GM18861 (cell line): ENCODE data around the gene KRT38.
"Not testable (repeated sequence)": the region's sequence is repeated elsewhere in the genome, so short reads cannot be mapped to it uniquely, and the experiment has no call there.

Experiments
- ATAC-seq: cut with Tn5 transposase; IDR thresholded peaks from one replicate; pipeline ENCODE4 v1.9.1; 2021; ENCODE audit not compliant: unreplicated experiment

KRT38 gene

DNA sequence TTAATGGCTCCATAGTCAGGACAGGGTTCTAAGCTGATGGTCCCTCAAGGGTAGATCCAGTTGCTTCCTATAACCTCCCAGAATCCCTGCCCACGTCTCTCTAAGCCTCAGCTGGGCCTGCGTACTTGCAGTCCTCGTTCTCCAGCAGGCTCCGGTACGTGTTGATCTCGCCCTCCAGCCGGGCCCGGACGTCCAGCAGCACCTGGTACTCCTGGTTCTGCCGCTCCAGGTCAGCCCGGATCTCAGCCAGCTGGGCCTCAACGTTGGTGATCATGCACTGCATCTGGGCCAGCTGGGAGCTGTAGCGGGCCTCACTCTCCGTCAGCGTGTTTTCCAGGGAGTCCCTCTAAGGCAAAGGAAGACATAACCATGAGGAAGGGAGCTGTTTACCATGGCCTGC, 21.9 kb upstream of the KRT38 start:
- no peak for ATAC-seq

DNA sequence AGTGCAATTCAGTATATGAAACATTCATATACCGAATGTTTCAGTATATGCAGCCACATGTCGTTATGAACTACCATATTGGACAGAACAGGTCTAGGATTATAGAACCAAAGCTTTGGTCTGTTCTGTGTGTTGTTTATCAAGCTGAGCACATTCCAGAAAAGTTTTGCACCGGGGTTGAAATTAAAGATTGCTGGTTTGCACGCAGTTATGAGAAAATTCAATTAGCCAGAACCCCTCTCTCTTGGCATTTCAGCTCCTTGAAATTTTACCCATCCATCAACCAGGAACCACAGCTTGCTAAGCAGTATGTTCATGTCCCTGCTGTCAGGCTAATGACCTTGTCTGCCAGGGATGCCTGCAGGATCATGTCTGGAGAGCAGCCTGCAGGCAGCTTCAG, 16.9 kb upstream of the KRT38 start:
- ATAC-seq = no peak

DNA sequence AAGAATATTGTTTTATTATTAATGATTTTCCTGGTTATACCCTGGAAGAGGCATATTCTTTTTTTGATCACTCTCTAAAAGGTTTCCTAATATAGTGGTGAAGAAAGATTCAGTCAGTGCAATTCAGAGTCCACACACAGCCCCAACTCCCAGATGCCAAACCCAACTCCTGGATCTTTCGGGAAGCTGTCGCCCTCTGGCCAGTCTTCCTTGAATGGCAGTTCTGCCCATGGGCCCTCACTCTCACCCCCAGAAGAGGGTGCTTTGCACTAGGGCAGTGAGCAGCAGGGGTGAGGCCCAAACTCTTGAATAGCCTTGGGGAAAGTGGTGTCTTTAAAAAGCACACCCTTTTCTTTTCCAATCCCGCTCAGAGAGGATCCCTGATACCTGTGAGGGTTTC, 15.4 kb upstream of the KRT38 start:
- ATAC-seq = no peak

DNA sequence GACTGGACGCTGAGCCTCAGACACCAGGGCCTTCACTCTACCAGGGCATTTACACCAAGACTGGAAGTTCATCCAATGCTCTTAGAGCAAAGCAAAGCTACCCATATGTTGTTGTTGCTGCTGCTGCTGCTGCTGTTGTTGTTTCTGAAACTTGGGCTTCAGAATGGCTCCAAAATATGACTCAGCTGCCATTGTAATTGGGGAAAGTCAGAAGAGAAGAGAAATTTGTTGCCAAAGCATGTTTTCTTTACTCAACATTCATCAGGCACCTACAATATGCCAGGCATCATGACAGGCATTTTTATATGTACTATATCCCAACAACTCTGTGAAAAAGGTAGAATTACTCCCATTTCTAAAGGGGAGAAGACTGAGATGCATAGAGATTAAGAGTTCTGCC, 14.5 kb upstream of the KRT38 start:
- no peak for ATAC-seq

DNA sequence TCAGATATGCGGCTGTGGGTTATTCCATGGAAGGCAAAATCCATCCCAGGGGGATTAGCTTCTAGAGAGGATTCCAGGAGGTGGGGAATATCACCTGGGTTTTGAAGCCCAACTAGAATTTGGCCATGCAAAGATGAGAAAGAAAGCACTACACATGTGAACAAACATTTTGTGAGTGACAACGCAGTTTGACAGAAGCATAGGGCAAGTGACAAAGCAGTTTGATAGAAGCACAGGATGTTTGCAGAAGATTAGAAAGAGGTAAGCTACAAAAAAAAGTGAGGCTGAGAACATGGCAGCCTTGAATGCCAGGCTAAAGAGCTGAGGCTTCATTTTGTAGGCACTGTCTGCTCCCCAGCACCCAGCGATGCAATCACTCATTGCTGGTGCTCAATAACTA, 12.3 kb upstream of the KRT38 start:
- ATAC-seq = no peak

DNA sequence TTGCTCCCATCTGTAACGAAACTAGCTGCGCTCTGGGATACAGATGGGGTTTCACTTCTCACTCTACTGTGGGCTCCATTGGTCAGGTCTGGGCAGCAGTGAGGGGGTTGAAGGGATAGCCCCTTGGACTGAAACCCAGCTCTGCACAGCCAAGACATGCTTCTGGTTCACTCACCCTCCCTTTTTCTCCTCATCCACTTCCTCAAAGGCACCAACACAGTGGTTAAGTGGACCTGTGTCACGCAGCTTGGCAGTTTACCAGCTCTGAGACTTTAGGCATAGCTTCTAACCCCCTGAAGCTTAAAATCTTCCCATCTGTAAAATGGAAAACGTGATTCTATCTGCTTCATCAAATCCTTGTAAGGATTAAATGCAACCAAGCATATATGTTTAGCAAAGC, 11.5 kb upstream of the KRT38 start:
- ATAC-seq = no peak

DNA sequence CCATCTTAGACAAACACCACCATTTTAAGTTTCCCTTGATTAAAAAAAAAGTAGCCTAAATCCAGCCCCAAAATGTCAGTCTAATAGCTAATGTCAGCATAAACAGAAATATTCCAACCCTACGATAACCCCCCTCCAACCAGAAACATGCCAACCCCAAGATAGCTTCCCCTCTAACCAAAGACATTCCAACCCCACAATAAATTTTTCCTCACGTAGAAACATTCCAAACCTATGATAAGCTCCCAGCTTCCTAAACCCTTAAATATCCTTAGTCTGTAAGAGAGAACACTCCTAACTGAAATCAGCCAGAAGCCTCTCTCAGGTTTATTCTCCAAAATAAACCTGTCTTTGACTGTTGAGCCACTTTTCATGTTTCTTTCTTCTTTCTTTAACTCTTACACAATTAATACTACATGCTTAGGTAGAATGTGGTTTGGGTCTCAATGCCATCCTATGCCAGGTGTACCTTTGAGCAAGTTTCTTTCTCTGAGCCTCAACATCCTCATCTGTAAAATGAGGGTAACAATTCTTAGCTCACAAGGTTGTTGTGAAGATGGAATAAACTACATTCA, 10.5 kb upstream of the KRT38 start:
- ATAC-seq = no peak

DNA sequence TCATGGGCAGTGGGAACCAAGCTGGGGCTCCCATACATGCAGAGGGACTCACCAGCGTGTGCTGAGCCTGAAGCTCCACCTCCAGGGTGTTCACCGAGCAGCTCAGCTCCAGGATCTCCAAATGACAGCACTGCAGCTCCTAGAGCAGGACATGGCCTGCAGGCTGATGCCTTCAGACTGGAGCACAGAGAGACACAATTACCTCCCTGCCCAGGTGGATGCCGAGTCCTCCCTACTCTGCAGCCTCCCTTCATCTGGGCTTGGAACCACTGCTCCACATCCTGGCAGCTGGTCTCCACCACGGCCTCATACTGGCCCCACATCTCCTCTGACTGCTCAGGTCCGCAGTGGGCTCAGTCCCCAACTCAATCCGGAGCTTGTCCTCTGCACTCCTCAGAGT, 8.2 kb upstream of the KRT38 start:
- ATAC-seq = no peak

DNA sequence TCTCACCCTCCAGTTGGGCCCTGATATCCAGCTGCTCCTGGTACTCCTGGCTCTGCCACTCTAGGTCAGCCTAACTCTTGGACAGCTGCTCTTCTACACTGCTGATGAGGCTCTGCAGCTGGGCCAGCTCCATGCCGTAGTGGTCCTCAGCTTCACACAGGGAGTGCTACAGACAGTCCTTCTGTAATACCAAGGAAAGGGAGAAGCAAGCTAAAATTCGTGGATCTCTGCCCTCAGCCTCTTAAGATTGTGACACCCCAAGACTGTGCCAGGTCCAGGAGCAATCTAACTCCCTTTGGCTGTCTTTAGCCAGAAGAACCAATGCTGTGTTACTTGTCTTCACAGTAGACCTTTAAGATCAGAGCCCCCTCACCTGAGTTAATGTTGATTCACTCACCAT, 7.7 kb upstream of the KRT38 start:
- ATAC-seq = no peak

DNA sequence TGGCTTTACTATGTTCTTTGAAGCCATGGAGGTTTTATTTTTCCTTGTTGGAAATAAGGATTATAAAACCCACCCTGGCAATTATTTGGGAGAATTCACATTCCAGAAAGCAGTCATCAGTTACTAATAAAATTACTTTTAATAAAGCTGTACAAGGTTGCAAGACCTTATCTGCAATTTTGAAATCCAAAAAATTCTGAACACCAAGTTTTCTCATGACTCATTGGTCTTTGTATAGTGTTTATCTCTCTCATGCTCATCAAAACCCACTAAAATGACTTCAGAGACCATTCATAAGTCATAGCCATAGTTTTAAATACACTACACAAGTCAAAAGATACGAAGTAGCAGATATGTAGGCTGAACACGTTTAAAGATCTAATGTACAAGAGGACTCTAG, 6.0 kb upstream of the KRT38 start:
- no peak for ATAC-seq

DNA sequence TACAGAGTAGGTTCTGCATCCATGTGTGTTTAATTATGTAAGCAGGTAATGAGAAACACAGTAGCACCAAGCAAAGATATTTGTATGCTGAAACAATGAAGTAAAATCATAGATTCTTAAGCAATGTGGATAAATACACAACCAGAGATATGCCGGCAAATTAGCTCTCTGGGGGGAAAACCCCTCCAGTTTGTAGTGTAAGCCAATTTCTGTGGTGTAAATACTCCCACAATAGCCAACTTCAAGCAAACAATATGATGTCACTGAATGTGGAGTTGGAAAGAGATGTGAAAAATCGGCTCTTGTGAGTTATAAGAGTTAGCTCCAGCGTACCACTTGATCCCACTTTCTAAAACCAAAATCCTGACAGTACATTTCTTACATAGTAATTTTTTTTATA, 3.9 kb upstream of the KRT38 start:
- ATAC-seq = no peak

DNA sequence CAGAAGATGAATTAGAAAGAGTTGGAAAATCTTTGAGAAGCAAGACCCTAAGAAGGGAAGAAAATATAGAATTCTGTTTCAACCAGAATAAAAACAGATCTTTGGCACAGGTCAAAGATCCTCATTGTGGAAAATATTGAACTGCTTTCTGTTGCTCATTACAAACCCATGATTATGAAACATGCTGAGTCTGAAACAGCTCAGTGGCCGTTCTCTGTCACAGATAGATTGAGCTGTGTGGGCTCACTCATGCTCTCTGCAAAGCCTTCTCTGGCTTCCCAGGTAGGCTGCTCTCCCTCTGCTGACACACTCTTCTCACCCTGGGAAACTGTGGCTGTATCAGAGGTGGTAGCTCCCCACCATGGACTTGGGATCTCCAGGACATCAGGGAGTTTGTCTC, 3.4 kb upstream of the KRT38 start:
- no peak for ATAC-seq

DNA sequence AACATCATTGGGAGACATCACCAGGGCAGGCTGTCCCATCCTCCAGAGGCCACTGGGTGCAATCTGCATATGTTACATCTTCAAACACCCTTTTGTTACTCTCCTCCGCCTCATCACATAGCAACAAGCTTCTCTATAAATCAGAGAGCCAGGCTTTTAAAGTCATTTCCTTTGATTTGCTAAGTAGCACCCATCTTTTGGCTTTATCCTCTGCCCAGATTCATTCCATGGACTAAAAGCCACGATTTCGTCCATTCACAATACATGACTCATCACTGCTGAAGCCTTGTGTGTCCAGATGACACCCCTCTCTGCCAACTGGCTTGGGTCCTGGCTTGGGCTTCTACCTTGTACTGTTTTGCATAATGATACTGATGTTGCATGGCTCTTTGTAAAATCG, 2.0 kb upstream of the KRT38 start:
- ATAC-seq = no peak

DNA sequence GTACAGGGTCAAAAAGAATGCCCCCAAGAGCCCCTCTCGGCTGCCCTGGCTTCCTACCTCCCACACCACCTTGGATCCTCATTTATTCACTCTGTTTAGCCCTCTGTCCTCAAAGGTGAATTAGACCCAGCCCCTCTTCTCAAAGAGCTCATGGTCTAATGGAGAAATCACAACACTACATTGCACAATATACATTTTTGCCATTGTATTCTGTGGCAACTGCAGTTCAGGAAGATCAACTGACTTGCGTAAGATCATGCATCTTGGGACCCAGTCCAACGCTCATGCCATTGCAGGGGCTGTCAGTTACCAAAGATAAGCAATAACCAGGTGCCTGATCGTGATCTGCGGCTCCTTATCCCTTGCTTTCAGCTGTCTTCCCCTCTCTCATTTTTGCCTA, 1.4 kb downstream of the KRT38 start:
- no peak for ATAC-seq

DNA sequence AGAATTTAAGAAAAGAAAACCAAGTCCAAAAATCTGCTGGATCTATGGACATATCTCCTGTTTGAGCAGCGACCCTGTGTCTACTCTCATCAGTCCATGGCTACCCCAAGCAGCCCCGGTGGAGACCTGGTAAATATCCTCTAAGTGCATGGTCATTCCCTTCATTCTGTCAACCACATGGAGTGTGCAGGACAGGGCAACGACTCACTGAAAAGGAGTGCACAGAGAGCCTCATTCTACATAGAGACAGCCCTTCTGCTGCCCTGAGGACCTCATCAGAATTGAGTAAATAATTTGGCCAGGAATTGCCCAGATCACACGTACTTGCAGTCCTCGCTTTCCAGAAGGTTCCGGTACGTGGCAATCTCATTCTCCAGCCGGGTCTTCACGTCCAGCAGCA, 3.0 kb downstream of the KRT38 start:
- ATAC-seq = no peak

DNA sequence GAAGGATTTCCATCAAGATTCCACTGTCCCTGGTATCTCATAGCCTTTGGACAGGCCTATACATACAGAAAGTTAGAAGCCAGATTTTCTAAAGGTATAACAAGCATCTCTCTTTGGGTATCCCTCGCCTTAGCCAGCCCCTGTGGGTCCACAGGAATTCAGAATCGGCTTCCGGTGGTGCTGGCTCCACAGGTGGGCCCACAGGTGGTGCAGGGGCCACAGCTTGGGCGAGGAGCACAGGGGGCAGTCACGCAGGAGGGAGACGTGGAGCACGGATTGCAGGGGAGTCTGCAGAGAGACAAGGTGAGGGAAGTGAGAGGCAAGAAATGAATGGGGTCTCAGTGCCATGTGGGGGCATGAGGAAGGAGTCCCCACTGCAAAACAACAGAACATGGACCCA, 3.5 kb downstream of the KRT38 start:
- ATAC-seq = no peak

DNA sequence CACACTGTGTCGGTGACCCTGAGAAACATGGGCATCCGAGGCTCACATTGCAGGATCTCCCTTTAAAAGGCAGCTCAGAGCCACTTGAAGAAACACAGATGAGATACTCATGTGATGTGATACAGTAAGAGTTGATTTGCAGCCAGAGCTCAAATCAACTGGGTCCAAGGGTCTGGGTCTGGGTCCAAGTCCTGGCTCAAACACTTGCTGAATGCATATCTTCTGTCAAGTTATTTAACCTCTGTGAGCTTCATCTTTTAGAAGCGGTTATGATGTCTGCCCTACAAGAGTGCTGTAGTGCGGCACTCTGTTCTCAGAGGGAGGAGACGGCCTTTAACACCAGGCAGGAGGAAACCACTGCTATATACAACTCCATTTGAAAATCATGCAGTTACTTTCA, 6.4 kb downstream of the KRT38 start:
- no peak for ATAC-seq

DNA sequence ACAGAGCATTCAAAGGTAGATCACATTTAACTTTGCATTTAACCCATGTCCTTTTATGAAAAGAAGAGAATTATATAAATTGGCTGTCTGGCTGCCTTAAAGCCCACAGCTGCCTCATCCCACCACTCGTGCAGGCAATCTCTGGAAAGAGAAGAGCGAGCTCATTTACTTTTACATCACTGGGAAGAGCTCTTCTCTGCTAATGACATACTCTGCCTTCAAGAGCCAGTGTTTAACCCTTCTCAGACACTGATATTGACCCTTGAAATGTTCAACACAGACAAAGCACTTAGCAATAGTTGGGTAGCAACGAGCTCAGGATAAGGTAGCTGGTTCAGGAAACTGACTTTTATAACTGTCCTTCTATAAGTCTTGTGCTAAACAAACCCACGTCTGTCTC, 6.8 kb downstream of the KRT38 start:
- no peak for ATAC-seq

DNA sequence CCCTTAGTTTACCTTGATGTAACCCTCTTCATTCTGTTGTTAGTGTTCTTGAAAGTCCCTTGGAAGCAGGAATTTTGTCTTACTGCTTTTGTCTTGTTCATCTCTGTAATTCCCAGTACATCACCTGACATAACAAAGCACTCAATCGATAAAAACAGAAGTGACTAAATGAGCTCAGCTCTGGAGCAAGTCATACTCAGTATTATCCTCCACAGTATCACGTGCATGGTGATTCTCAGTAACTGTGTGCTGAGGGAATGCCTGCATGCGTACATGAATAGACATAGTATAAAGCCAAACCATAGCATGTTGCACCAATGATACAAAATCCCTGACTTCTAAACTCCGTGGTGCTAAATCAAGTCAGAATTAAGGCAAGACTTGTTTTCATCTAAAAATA, 7.2 kb downstream of the KRT38 start:
- no peak for ATAC-seq

DNA sequence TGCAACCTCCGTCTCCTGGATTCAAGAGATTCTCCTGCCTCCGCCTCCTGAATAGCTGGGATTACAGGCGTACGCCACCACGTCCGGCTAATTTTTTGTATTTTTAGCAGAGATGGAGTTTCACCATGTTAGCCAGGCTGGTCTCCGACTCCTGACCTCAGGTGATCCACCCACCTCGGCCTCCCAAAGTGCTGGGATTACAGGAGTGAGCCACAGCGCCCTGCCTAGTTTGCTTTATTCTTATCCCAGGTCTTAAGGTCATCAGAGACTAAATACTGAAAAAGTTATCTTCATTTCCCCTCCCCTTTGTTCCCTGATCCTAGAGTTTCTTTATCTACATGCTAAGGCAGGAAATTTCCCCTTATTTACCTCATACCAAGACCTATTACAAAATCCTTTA, 10.4 kb downstream of the KRT38 start:
- not testable (repeated sequence) for ATAC-seq

DNA sequence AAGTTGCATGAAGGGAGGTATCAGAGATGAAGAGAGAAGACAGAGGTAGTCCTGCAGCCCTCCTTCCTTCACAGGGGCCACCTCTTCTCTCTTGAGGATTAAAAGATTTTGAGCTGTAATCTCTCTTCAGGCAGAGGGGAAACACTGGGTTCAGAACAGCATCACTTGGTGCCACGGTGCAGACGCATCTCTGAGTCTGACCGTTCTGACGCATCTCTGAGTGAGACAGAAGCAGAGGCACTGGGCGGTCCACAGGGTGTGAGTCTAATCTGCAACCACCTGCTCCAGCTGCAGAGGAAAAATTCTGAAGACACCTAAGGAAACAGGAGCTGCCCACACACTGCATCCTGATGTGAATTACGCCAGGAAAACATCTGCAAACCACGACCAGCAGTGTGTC, 11.1 kb downstream of the KRT38 start:
- no peak for ATAC-seq

DNA sequence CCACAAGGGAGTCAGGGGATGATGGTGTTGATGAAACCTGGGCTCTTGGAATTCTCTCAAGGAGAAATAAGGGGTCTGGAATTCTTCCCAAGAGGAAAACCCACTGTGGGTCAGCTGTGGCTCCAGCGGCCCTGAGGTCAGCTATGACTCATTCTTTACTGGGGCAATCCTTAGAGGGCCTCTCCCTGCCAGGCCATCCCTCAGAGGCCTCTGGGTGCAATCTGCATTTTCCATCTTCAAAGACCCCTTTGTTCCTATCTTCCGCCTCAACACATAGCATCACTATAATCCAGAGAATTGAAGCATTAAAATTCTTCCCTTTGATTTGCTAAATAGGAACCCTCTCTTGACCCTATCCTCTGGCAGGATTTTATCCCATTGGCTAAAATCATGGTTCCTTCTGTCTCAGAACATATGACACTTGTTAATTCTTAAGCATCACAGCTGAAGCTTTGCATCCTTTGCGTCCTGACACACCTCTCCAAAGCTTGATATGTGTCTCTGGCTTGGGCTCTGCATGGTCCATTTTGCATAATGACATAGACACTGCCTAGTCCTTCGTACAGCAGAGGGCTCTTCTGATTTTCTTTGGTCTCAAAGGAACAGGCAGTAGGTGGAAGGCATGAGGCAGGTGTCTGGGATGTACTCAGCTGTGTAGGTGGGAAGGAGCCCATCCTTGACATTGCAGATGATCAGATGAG, 12.0 kb downstream of the KRT38 start:
- no peak for ATAC-seq

DNA sequence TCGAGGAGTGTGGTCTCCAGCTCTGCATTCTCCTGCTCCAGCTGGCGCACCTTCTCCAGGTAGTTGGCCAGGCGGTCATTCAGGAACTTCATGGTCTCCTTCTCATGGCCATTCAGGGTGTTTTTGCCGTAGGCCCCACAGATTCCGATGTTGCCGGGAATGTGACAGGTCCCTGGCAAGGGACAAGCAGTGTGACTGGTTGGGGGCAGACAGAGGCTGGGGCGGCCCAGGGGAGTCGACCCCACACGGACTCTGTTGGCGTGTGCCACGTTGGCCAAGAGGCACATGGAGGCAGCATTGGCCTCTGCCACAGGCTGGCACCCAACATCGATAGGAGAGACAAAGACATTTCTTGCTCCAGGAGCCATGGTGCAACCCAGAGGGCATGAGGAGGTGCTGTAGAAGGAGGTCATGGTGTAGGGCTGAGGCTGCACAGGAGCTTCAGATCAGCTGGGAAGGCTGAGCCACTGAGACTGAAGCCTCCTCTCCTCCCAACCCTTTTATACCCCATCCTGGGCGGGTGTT, 16.6 kb downstream of the KRT38 start, which contains the start of gene KRT37:
TSS of gene KRT37 (minus strand) at position 475 of the 525 bp plus-strand sequence. CDS start at position 413, 62 bp downstream.
- ATAC-seq = no peak
